Measurements from ENCODE around the gene GPR101. TPM values are rescaled to one million over a fixed set of nuclear protein-coding genes. Genes with fewer than 3 reads are reported as not detected.
"Not testable (repeated sequence)": the region's sequence is repeated elsewhere in the genome, so short reads cannot be mapped to it uniquely, and the experiment has no call there.

Gene GPR101
- total RNA-seq, 3 donors from 2014 or later: not detected

- H3K9me3 Mint-ChIP-seq: no peaks in the 10 kb centered on the region
- no peak overlapping the region for H3K4me3 Mint-ChIP-seq
- no peaks in the 10 kb centered on the region for H3K36me3 Mint-ChIP-seq (ENCODE audit: insufficient read depth)
- peaks cover 11% of the 10 kb centered on the region for H3K4me1 Mint-ChIP-seq (ENCODE audit: low read depth)
- ATAC-seq: no peak
- peaks cover 40% of the 10 kb centered on the region for H3K27me3 Mint-ChIP-seq (ENCODE audit: low read depth)
- DNase-seq: no peak
These were observed 695 bp upstream of the GPR101 start for GRCh38 chrX:137034508-137034872.

DNA sequence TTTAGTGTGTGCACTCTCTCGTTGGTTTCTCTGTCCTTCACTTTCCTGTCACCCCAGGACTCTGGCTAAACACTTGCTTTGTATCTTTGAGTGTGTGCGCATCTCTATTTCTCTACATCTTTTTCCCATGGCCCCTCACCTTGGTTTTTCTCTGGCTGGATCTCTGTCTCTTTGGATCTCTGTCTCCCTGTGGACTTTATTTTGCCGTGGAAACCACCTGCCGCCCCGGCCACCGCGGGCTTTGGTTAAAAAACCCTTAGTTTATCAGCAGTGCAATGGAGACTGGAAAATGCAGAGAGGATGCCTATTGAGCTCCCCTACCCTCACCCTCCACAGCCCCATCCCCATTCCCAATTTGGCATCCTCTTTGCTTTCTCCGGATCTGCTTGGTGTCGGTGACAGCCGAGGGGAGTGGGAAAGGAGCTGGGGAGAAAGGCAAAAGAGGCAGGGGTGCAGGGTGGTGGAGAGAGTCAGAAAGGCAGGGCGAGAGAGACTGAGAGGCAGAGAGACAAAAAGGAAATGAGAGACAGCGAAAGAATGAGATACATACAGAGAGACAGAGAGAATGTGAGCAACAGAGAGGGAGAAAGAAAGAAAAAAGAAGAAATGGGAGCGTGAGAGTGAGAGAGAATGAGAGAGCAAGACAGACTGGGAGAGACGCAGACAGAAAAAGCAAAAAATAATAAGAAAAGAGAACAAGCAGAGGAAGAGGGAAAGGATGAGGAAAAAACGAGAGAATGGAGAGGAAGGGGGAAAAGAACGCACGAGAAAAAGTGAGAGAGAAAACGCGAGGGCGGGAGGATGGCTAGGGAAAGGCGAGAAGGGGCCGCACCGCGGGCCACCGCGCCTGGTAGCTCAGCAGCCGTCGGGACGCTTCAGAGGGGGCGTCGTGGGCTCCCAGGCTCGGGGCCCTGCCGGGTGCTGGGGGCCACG, 688 bp downstream of the GPR101 start:
- Mint-ChIP-seq H3K4me3 (no peak overlapping the region), H3K27me3 (ENCODE audit: low read depth) (peaks cover 41% of the 10 kb centered on the region), H3K9me3 (no peaks in the 10 kb centered on the region), H3K4me1 (ENCODE audit: low read depth) (peaks cover 11% of the 10 kb centered on the region), H3K36me3 (ENCODE audit: insufficient read depth) (no peaks in the 10 kb centered on the region)
- ATAC-seq (peak in 1 of 2 donors; percentile 5), DNase-seq (no peak)

DNA sequence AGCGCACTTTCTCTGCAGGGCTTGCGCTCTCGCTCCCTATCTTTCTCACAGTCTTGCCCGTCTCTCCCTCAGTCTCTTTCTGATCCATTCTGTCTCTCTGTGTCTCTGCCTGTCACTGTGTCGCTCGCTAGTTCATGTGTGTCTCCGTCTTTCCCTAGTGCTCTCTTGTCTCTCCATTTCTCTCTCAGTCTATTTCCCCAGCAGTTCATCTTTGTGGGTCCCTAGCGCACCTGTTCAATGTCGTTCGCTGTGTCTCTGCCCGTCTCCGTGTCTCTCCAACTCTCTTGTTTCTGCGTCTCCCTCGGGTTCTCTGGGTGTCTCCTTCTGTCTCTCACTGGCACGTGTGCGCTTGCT, 1.5 kb downstream of the GPR101 start:
- peaks cover 41% of the 10 kb centered on the region for H3K27me3 Mint-ChIP-seq (ENCODE audit: low read depth)
- no peaks in the 10 kb centered on the region for H3K36me3 Mint-ChIP-seq (ENCODE audit: insufficient read depth)
- no peak overlapping the region for H3K4me3 Mint-ChIP-seq
- H3K9me3 Mint-ChIP-seq: no peaks in the 10 kb centered on the region
- ATAC-seq (peak in 1 of 2 donors; percentile 8), DNase-seq (no peak)
- H3K4me1 Mint-ChIP-seq (ENCODE audit: low read depth): peaks cover 11% of the 10 kb centered on the region

GRCh38 chrX:137031517-137032340, 2.1 kb downstream of the GPR101 start:
- no peaks in the 10 kb centered on the region for H3K9me3 Mint-ChIP-seq
- H3K27me3 Mint-ChIP-seq (ENCODE audit: low read depth): peaks cover 43% of the 10 kb centered on the region
- DNase-seq (peak; percentile 20), ATAC-seq (peak; percentile 80 to 86)
- no peak overlapping the region for H3K4me3 Mint-ChIP-seq
- H3K36me3 Mint-ChIP-seq (ENCODE audit: insufficient read depth): no peaks in the 10 kb centered on the region
- H3K4me1 Mint-ChIP-seq (ENCODE audit: low read depth): peaks cover 11% of the 10 kb centered on the region

DNA sequence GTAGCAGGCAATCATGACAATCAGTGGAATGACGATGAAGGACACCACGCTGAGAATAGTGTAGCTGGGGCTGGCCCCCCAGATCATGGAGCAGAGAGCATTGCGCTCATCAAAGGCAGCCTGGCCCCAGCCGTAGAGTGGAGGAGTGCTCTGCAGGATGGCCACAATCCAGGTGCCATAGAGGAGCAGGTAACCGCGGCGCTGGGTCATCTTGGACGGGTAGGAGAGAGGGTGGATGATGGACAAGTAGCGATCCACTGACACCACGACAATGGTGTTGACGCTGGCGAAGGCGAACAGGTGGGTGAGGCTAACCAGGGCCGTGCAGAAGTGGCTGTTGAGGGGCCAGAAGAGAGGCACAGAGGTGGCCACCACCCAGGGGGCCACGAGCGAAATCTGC, 2.8 kb downstream of the GPR101 start:
- Mint-ChIP-seq H3K4me1 (ENCODE audit: low read depth) (peaks cover 11% of the 10 kb centered on the region), H3K27me3 (ENCODE audit: low read depth) (peaks cover 46% of the 10 kb centered on the region), H3K4me3 (no peak overlapping the region), H3K36me3 (ENCODE audit: insufficient read depth) (no peaks in the 10 kb centered on the region), H3K9me3 (no peaks in the 10 kb centered on the region)
- DNase-seq (no peak), ATAC-seq (no peak)

DNA sequence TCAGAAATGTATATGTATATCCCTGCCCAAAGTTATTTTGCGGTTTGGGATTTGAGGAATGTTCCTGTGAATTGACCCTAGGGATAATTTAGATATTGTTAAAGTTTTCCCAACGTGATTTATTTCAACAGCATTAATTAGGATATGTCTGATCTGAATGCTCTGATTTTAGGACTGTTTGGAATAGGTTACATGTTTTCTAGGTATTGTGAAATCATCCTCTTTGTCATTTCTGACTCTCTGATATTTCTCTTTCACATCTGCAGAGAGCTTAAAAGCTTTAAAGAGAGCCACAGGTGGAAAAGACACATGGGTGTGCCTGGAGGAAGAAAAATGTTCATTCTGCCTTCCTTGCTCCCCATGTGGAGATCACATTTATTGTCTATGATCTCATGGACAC, 5.1 kb downstream of the GPR101 start:
- ATAC-seq: no peak
- H3K27me3 Mint-ChIP-seq (ENCODE audit: low read depth): peaks cover 27% of the 10 kb centered on the region
- H3K36me3 Mint-ChIP-seq (ENCODE audit: insufficient read depth): no peaks in the 10 kb centered on the region

GRCh38 chrX:137025930-137026329, 7.9 kb downstream of the GPR101 start:
- H3K4me1 Mint-ChIP-seq (ENCODE audit: low read depth): peaks cover under 1% of the 10 kb centered on the region
- ATAC-seq (no peak), DNase-seq (no peak)
- no peak overlapping the region for H3K4me3 Mint-ChIP-seq
- H3K27me3 Mint-ChIP-seq (ENCODE audit: low read depth): peaks cover 25% of the 10 kb centered on the region
- no peaks in the 10 kb centered on the region for H3K9me3 Mint-ChIP-seq
- no peaks in the 10 kb centered on the region for H3K36me3 Mint-ChIP-seq (ENCODE audit: insufficient read depth)

More for the DNA sequence above, 5.1 kb downstream of the GPR101 start:
- H3K4me3 Mint-ChIP-seq: no peak overlapping the region
- DNase-seq: no peak
- no peaks in the 10 kb centered on the region for H3K9me3 Mint-ChIP-seq
- H3K4me1 Mint-ChIP-seq (ENCODE audit: low read depth): peaks cover 6% of the 10 kb centered on the region

DNA sequence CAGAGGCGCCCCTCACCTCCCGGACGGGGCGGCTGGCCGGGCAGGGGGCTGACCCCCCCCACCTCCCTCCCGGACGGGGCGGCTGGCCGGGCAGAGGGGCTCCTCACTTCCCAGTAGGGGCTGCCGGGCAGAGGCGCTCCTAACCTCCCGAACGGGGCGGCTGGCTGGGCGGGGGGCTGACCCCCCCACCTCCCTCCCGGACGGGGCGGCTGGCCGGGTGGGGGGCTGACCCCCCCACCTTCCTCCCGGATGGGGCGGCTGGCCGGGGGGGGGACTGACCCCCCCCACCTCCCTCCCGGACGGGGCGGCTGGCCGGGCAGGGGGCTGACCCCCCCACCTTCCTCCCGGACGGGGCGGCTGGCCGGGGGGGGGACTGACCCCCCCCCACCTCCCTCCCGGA, 33.6 kb downstream of the GPR101 start:
- not testable (repeated sequence) for H3K9me3 Mint-ChIP-seq; H3K27me3 Mint-ChIP-seq (ENCODE audit: low read depth); H3K4me1 Mint-ChIP-seq (ENCODE audit: low read depth); ATAC-seq; H3K36me3 Mint-ChIP-seq (ENCODE audit: insufficient read depth); DNase-seq; H3K4me3 Mint-ChIP-seq

DNA sequence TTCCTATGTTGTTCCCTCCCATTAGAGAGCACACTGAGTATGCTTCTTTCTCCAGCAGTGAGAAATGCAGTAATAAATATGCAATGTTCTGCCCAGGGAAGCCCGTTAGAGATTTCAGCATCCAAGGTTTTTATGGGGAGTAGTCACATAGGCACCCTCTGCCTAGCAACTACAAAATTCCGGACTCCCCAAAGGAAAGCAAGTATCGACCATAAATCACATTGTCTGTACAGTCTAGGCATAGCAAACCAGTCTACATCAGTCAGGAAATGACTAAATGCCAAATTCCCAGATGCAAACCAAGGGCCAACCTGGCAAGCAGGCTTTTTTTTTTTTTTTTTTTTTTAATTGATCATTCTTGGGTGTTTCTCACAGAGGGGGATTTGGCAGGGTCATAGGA, 34.8 kb downstream of the GPR101 start:
- ATAC-seq: no peak
- Mint-ChIP-seq H3K4me1 (ENCODE audit: low read depth) (no peaks in the 10 kb centered on the region), H3K4me3 (no peak overlapping the region), H3K36me3 (ENCODE audit: insufficient read depth) (peaks cover 2% of the 10 kb centered on the region), H3K27me3 (ENCODE audit: low read depth) (no peaks in the 10 kb centered on the region), H3K9me3 (no peaks in the 10 kb centered on the region)
- no peak for DNase-seq

Other genes with a start within 250 kb of the GPR101 start
- 100 to 1,000 TPM; 395 to 431 (median 415) TPM for gene RBMX, start 153.3 kb downstream of the GPR101 start, total RNA-seq